Mammary epithelial cell (primary cell): Measurements from ENCODE around the gene MISFA.

Experiments used
- CTCF ChIP-seq, 2 donors: IDR thresholded peaks in 1 of 2; conservative IDR thresholded peaks in 1 of 2; 2 replicates each; pipeline ENCODE4 v1.5.1; 2011 to 2012; ENCODE audit warnings: inconsistent platforms in 2 of 2, low read length in 2 of 2, mild to moderate bottlenecking in 2 of 2, control low read depth in 1 of 2, low read depth in 1 of 2; ENCODE audit not compliant: insufficient read depth in 1 of 2; ENCODE audit errors: extremely low read depth in 1 of 2
- EZH2 ChIP-seq: IDR thresholded peaks from 2 replicates; pipeline ENCODE4 v1.6.1; 2012; ENCODE audit warnings: low read length, inconsistent platforms, borderline replicate concordance

GRCh38 chr11:18612394-18612793, 12.8 kb downstream of the MISFA start:
- no peak for TF ChIP-seq CTCF (conservative IDR thresholded peaks at IDR 0.05 in 1 of 2, IDR thresholded peaks at IDR 0.05 in 1 of 2; ENCODE audit: extremely low read depth in 1 of 2, insufficient read depth in 1 of 2, low read depth in 1 of 2, low read length in 2 of 2)
- TF ChIP-seq EZH2 = no peak
